WTC11 (cell line): Measurements from ENCODE around the gene MYCBPAP. TPM values are rescaled to one million over a fixed set of nuclear protein-coding genes. Genes with fewer than 3 reads are reported as not detected.

ENCODE experiments used
- ATAC-seq: fragments of 200-7000 bp; cut with Tn5 transposase; 2 replicates; pipeline ENCODE4 v1.10.0; 2021; ENCODE audit warnings: mild to moderate bottlenecking, moderate library complexity
- CTCF ChIA-PET: fragments of 300-600 bp; sonication (Branson Sonifier 250); formaldehyde crosslinking; loops from one replicate; lab custom pipeline; 2021; ENCODE audit warnings: antibody characterized with exemption; lab: Charles Lee
- POLR2A ChIA-PET: fragments of 350-600 bp; sonication (Branson Sonifier 250); formaldehyde crosslinking; loops from one replicate; lab custom pipeline; 2021; ENCODE audit warnings: antibody characterized with exemption; lab: Charles Lee
- DNase-seq: peaks from one replicate; pipeline ENCODE4 v3.0.0; 2021; ENCODE audit warnings: low spot score
- H3K27ac Mint-ChIP-seq: 2 replicates; pipeline ENCODE4 v1.8.0; 2021; ENCODE audit warnings: mixed read lengths
- H3K27me3 Mint-ChIP-seq: 2 replicates; pipeline ENCODE4 v1.8.0; 2021; ENCODE audit warnings: low read depth, mild to moderate bottlenecking, moderate library complexity, mixed read lengths
- H3K36me3 Mint-ChIP-seq: 2 replicates; pipeline ENCODE4 v1.8.0; 2021; ENCODE audit warnings: mixed read lengths
- H3K4me1 Mint-ChIP-seq: 2 replicates; pipeline ENCODE4 v1.8.0; 2022; ENCODE audit warnings: mixed read lengths
- H3K4me3 Mint-ChIP-seq: 2 replicates; pipeline ENCODE4 v1.8.0; 2021; ENCODE audit warnings: mild to moderate bottlenecking, moderate library complexity, mixed read lengths
- H3K9me3 Mint-ChIP-seq: 2 replicates; pipeline ENCODE4 v1.8.0; 2021; ENCODE audit warnings: mixed read lengths
- ATF1 ChIP-seq: sonication (generic); formaldehyde crosslinking; IDR thresholded peaks from 2 replicates; pipeline ENCODE4 v1.8.1; 2023; ENCODE audit warnings: mild to moderate bottlenecking, moderate library complexity, missing genetic modification reagents
- CREM ChIP-seq: sonication (generic); formaldehyde crosslinking; IDR thresholded peaks from 2 replicates; pipeline ENCODE4 v1.8.1; 2022; ENCODE audit warnings: mild to moderate bottlenecking, missing genetic modification reagents, moderate library complexity
- ELF4 ChIP-seq: sonication (generic); formaldehyde crosslinking; IDR thresholded peaks from 2 replicates; pipeline ENCODE4 v1.8.1; 2022; ENCODE audit warnings: low read depth, mild to moderate bottlenecking, moderate library complexity, missing genetic modification reagents
- EMX1 ChIP-seq: fragments of 250-450 bp; sonication (Bioruptor Pico); IDR thresholded peaks from 2 replicates; pipeline ENCODE4 v1.8.0; 2021; ENCODE audit warnings: mild to moderate bottlenecking
- FOXP1 ChIP-seq: sonication (generic); formaldehyde crosslinking; IDR thresholded peaks from 2 replicates; pipeline ENCODE4 v1.8.0; 2022; ENCODE audit warnings: missing genetic modification reagents, mild to moderate bottlenecking, moderate library complexity, borderline replicate concordance
- FOXP4 ChIP-seq: sonication (generic); formaldehyde crosslinking; IDR thresholded peaks from 2 replicates; pipeline ENCODE4 v1.8.0; 2022; ENCODE audit warnings: mild to moderate bottlenecking, missing genetic modification reagents
- GTF2I ChIP-seq: fragments of 250-450 bp; sonication (Bioruptor Pico); conservative IDR thresholded peaks from 2 replicates; pipeline ENCODE4 v1.4.0; 2021; ENCODE audit warnings: mild to moderate bottlenecking
- MLX ChIP-seq: sonication (generic); formaldehyde crosslinking; IDR thresholded peaks from 2 replicates; pipeline ENCODE4 v1.8.1; 2023; ENCODE audit warnings: mild to moderate bottlenecking, missing genetic modification reagents, moderate library complexity
- NFYB ChIP-seq: sonication (generic); formaldehyde crosslinking; conservative IDR thresholded peaks from 2 replicates; pipeline ENCODE4 v1.8.0; 2022; ENCODE audit warnings: low read depth, missing genetic modification reagents
- OVOL2 ChIP-seq: fragments of 250-450 bp; sonication (Bioruptor Pico); IDR thresholded peaks from 2 replicates; pipeline ENCODE4 v1.9.0; 2021; ENCODE audit warnings: mild to moderate bottlenecking, borderline replicate concordance
- ZNF219 ChIP-seq: sonication (generic); formaldehyde crosslinking; IDR thresholded peaks from 2 replicates; pipeline ENCODE4 v1.8.0; 2023; ENCODE audit warnings: missing genetic modification reagents, mild to moderate bottlenecking, borderline replicate concordance
- ZNF317 ChIP-seq: sonication (generic); formaldehyde crosslinking; IDR thresholded peaks from 2 replicates; pipeline ENCODE4 v1.8.1; 2023; ENCODE audit warnings: low read depth, mild to moderate bottlenecking, moderate library complexity, missing genetic modification reagents, borderline replicate concordance
- ZNF512 ChIP-seq: sonication (generic); formaldehyde crosslinking; IDR thresholded peaks from 2 replicates; pipeline ENCODE4 v1.8.1; 2022; ENCODE audit warnings: missing genetic modification reagents, borderline replicate concordance
- ZNF532 ChIP-seq: fragments of 250-450 bp; sonication (Bioruptor Pico); IDR thresholded peaks from 2 replicates; pipeline ENCODE4 v1.9.0; 2021; ENCODE audit warnings: mild to moderate bottlenecking, borderline replicate concordance
- total RNA-seq: library from RNA; stranded (reverse); gene quantifications from 3 replicates; pipeline ENCODE4 v1.2.3, GENCODE V29; 2021
- TF ChIP-seq, protein P1 (sequence below): sonication (generic); formaldehyde crosslinking; IDR thresholded peaks from 2 replicates; pipeline ENCODE4 v1.8.0; 2022; ENCODE audit warnings: missing genetic modification reagents
- TF ChIP-seq, protein P2 (sequence below): fragments of 250-450 bp; sonication (Bioruptor Pico); IDR thresholded peaks from 2 replicates; pipeline ENCODE4 v2.1.2; 2022; ENCODE audit warnings: mild to moderate bottlenecking, moderate library complexity

MYCBPAP gene
- total RNA-seq, 1 experiment from 2014 or later: 5.7 TPM

- TF ChIP-seq, protein P1, sequence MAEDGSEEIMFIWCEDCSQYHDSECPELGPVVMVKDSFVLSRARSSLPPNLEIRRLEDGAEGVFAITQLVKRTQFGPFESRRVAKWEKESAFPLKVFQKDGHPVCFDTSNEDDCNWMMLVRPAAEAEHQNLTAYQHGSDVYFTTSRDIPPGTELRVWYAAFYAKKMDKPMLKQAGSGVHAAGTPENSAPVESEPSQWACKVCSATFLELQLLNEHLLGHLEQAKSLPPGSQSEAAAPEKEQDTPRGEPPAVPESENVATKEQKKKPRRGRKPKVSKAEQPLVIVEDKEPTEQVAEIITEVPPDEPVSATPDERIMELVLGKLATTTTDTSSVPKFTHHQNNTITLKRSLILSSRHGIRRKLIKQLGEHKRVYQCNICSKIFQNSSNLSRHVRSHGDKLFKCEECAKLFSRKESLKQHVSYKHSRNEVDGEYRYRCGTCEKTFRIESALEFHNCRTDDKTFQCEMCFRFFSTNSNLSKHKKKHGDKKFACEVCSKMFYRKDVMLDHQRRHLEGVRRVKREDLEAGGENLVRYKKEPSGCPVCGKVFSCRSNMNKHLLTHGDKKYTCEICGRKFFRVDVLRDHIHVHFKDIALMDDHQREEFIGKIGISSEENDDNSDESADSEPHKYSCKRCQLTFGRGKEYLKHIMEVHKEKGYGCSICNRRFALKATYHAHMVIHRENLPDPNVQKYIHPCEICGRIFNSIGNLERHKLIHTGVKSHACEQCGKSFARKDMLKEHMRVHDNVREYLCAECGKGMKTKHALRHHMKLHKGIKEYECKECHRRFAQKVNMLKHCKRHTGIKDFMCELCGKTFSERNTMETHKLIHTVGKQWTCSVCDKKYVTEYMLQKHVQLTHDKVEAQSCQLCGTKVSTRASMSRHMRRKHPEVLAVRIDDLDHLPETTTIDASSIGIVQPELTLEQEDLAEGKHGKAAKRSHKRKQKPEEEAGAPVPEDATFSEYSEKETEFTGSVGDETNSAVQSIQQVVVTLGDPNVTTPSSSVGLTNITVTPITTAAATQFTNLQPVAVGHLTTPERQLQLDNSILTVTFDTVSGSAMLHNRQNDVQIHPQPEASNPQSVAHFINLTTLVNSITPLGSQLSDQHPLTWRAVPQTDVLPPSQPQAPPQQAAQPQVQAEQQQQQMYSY (CRISPR knock-in tag): no peak
- no peak for TF ChIP-seq FOXP4 (CRISPR knock-in tag)
Observed at GRCh38 chr17:50578173-50578572, 69.9 kb downstream of the MYCBPAP start (continued).

- ATAC-seq (no peak), DNase-seq (no peak)
- H3K4me1 Mint-ChIP-seq: peaks cover 19% of the 10 kb centered on the region
- H3K27ac Mint-ChIP-seq: no peak overlapping the region
- CTCF ChIA-PET: interaction anchor here (1.5 kb wide), 1 partner anchor 29 kb away, joined by 6 read pairs; no protein-coding TSS in a partner anchor
- no peaks in the 10 kb centered on the region for H3K36me3 Mint-ChIP-seq
- H3K9me3 Mint-ChIP-seq: no peaks in the 10 kb centered on the region
- POLR2A ChIA-PET: no interaction called here
- no peak overlapping the region for H3K4me3 Mint-ChIP-seq
- TF ChIP-seq, protein P2, sequence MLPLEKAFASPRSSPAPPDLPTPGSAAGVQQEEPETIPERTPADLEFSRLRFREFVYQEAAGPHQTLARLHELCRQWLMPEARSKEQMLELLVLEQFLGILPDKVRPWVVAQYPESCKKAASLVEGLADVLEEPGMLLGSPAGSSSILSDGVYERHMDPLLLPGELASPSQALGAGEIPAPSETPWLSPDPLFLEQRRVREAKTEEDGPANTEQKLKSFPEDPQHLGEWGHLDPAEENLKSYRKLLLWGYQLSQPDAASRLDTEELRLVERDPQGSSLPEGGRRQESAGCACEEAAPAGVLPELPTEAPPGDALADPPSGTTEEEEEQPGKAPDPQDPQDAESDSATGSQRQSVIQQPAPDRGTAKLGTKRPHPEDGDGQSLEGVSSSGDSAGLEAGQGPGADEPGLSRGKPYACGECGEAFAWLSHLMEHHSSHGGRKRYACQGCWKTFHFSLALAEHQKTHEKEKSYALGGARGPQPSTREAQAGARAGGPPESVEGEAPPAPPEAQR (CRISPR knock-in tag): no peak
- no peak for TF ChIP-seq ZNF512 (CRISPR knock-in tag)
- no peak for TF ChIP-seq ZNF219 (CRISPR knock-in tag)
- no peak for TF ChIP-seq MLX (CRISPR knock-in tag)
- no peak for TF ChIP-seq ATF1 (CRISPR knock-in tag)
- no peak for TF ChIP-seq EMX1
- H3K27me3 Mint-ChIP-seq: no peaks in the 10 kb centered on the region
Observed at GRCh38 chr17:50579399-50579798, 71.2 kb downstream of the MYCBPAP start.

GRCh38 chr17:50580646-50581045, 72.4 kb downstream of the MYCBPAP start:
- ChIA-PET CTCF (interaction anchor here (1.5 kb wide), 1 partner anchor 30 kb away, joined by 6 read pairs; no protein-coding TSS in a partner anchor), POLR2A (interaction anchor here (0.7 kb wide), 1 partner anchor 42 kb away, joined by 3 read pairs; no protein-coding TSS in a partner anchor)
- ATAC-seq (no peak), DNase-seq (no peak)
- Mint-ChIP-seq H3K27ac (no peak overlapping the region), H3K36me3 (no peaks in the 10 kb centered on the region), H3K4me3 (no peak overlapping the region), H3K4me1 (peaks cover 13% of the 10 kb centered on the region), H3K9me3 (no peaks in the 10 kb centered on the region), H3K27me3 (no peaks in the 10 kb centered on the region)
- TF ChIP-seq FOXP4 (CRISPR knock-in tag) (no peak), ZNF532 (no peak), FOXP1 (no peak), ELF4 (no peak), OVOL2 (CRISPR knock-in tag) (no peak), NFYB (CRISPR knock-in tag) (no peak), ZNF317 (CRISPR knock-in tag) (no peak), CREM (no peak), GTF2I (CRISPR knock-in tag) (no peak)
